AG20443 (cell line): ENCODE measurements around the gene SZRD1.
"Not testable (repeated sequence)": the region's sequence is repeated elsewhere in the genome, so short reads cannot be mapped to it uniquely, and the experiment has no call there.

Source experiments
- DNase-seq: peaks from one replicate; pipeline ENCODE4 v3.0.0; 2012; ENCODE audit warnings: low spot score, mixed read lengths

The SZRD1 gene

GRCh38 chr1:16366722-16367257 lies at the start of gene SZRD1:
SZRD1 (plus strand) TSS chr1:16367242; CDS start chr1:16367258, 16 bp downstream.
- DNase-seq, result peak; percentile 97

DNA sequence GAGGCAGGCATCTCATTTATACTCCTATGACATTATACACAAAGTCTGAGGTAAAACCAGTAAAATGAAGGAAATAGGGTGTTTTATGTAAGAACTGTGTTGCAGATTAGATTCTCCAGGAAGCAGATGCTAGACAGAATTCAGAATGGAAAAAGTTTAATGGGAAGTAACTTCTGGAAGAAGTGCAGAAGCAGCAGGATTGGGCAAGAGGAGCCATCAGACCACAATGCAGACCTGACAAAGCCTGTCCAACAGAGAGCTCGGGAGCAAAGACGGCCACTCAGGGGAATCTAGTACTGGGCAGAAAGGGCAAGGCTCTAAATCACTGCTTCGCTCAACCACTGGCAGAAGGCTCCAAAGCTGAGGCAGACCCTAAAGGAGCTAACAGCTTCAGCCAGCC lies 48.5 kb upstream of the SZRD1 start:
- peak; percentile 32 for DNase-seq

GRCh38 chr1:16321176-16321867 lies 45.7 kb upstream of the SZRD1 start:
- peak; percentile 15 for DNase-seq

- peak; percentile 67 for DNase-seq
Measured at GRCh38 chr1:16324456-16324890, 42.6 kb upstream of the SZRD1 start.

DNA sequence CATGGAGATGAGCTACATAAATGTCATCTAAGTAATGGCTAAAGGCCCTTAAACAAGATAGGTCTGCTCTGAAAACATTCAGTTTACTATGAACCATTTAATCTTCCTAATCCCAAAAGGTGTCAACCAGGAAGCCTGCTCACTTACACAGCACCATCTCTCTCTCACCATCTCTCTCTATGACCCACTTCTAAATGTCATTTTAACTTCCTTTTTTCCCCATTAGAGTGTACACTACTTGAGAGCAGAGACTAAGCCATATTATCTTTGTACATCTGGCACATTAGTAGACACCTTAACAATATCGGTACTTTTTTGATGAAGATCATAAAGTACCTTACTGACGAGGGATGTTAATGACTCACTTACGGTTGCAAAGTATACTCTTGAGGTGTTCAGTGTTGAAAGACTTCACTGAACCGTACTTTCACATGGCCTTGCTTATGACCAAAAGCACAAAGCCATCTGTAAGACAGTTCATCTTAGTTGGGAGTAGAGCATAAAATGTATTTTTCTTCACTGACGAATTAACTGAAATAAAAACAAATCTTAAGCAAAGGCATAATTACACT lies 40.1 kb upstream of the SZRD1 start:
- DNase-seq, result no peak

DNA sequence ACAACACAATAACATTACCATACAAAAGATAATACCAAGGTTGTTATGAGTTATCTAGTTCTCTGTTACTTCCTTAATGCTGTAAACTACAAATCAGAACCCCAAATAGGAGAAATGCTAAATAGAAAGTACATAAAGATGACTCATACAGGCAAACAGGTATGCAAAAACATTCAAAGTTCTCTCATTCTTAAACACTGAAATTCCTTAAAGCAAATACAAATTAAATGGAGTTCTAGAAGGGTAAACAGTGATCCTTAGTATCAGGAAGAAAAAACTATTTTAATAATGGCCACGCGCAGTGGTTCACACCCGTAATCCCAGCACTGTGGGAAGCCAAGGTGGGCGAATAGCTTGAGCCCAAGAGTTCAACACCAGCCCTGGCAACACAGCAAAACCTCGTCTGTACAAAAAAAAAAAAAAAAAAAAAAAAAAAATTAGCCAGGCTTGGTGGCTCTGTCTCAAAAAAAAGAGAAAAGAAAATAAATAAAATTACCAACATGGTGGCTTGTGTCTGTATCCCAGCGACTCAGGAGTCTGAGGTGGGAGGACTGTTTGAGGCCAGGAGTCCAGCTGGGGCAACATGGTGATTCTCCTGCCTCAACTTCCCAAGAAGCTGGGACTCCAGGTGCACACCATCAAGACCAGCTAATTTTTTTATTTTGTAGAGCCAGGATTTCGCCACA lies 32.2 kb upstream of the SZRD1 start:
- DNase-seq, result no peak

- DNase-seq, result no peak
Measured at GRCh38 chr1:16338961-16339360, 28.1 kb upstream of the SZRD1 start.

GRCh38 chr1:16340673-16341072 lies 26.4 kb upstream of the SZRD1 start:
- DNase-seq, result no peak

DNA sequence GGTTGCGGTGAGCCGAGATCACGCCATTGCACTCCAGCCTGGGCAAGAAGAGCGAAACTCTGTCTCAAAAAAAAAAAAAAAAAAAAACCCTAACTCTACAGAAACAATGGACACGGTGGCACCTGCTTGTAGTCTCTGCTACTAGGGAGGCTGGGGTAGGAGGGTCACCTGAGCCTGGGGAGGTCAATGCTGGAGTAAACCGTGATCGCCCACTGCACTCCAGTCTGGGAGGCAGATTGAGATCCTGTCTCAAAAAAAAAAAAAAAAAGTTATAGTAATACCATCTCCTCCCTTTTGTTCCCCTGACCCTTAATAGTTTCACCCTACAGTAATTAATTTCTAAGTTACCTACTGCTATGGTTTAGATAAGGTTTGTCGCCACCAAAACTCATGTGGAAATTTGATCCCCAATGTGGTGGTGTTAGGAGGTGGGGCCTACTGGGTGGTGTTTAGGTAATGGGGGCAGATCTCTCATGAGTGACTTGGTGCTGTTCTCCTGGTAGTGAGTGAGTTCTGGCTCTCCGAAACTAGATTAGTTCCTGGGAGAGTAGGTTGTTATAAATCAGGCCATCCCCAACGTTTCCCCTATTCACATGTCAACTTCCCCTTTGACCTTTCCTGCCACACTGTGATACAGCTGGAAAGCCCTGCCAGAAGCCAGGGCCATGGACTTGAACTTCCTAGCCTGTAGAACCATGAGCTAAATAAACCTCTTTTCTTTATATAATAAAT lies 24.5 kb upstream of the SZRD1 start:
- no peak for DNase-seq

DNA sequence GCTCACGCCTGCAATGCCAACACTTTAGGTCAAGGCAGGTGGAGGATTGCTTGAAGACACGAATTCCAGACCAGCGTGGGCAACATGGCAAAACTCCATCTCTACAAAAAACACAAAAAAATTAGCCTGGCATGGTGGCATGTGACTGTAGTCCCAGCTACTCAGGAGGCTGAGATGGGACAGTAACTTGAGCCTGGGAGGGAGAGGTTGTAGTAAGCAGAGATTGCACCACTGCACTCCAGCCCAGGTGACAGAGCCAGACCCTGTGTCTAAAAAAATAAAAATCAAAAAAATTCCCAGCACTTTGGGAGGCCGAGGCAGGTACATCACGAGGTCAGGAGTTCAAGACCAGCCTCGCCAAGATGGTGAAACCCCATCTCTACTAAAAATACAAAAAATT lies 23.8 kb upstream of the SZRD1 start:
- DNase-seq, result not testable (repeated sequence)

DNA sequence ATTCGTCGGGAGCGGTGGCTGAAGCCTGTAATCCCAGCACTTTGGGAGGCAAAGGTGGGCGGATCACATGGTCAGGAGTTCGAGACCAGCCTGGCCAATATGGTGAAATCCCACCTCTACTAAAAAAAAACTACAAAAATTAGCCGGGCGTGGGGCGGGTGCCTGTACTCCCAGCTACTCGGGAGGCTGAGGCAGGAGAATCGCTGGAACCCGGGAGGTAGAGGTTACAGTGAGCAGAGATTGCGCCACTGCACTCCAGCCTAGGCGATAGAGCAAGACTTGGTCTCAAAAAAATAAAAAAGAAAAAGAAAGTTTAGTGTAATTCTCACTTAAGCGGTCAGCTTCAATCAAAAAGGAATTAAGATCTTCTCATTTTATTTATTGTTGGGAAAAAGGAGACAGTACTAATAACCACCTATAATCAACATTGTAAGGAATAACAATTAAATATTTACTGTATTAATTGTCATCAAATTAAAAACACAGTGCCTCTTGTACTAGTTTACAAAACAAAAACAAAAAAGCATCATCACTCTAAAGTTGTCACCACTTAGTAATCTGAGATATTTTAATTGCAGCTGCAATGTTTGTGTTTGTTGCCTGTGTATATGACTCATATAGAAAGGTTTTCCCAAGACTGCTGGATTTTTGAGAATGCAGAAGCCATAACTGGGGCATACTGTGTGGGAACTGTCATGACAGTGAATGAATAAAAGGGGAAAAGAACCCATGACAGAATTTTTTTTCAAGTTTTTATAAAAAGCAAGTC lies 18.4 kb upstream of the SZRD1 start:
- DNase-seq, result peak; percentile 67

- DNase-seq, result no peak
Measured at GRCh38 chr1:16349847-16350406, 17.1 kb upstream of the SZRD1 start.

DNA sequence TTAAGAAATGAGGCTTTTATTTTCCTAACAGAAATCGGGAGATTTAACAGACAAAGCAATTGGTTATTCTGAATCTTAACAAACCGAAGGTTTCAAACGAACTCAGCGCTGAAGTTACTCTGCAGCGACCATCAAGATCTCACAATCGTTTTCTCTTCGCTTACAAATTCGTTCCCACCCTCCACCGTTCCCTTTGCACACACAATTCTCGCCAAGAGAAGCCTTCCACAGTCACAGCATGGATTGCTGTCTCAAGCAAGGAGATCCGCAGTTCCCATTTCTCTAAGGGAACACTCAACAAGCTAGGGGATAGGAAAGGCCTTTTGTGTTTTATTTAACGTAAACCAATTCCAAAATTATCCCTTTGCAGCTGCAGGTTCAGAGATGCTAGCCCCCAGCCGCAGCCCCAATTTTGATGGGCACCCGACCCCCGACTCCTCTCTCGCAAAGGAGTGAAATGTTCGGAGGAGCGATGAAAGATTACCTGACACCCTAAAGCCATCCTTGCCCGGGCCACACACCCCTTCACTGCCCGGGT lies 15.5 kb upstream of the SZRD1 start:
- peak; percentile 9 for DNase-seq

GRCh38 chr1:16351994-16352841 lies 14.8 kb upstream of the SZRD1 start, which contains the start of gene FBXO42:
FBXO42 (minus strand) TSS chr1:16352480; CDS start chr1:16315418, 37,062 bp downstream.
- DNase-seq, result peak; percentile 98

DNA sequence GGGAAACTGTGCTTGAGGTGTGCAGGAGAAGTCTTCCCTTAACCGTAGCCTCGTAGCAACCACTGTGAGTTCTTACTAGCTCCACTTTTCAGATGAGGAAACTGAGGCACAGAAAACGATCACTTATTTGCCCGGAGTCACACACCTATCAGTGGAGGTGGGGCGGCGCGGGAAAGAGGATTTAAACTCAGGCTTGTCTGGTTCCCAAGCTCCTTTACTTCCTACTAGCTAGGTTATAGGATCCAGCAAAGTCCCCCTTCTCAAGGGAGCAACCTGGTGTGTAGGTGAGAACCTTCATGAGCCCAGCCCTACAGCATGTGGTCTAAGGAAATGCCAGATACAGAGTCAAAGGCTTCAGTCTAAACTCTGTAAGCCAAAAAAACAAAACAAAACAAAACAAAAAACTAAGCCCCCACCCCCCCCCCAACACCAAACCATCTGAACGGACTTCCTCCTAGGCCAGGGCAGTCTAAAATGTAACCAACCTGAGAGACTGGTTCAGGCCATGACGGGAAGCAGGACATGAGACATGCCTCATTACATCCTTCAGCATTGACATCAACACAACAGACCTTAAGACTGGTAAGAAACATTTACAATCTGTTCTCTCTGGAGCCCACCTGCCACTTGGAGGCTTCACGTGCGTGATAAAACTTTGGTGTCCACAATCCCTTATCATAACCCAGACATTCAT lies 14.1 kb upstream of the SZRD1 start:
- DNase-seq, result no peak

DNA sequence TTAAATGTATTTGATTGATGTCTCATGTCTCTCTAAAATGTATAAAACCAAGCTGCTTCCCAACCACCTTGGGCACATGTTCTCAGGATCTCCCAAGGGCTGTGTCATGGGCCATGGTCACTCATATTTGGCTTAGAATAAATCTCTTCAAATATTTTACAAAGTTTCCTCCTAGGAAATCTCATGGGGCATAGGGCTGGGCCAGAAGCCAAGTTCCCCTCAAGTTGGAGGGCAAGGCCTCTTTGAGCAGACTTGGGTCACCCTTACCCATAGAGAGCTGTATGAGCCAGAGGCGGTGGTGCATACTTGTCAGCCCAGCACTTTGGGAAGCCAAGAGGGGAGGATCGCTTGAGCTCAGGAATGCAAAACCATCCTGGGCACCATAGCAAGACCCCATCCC lies 12.4 kb upstream of the SZRD1 start:
- no peak for DNase-seq

DNA sequence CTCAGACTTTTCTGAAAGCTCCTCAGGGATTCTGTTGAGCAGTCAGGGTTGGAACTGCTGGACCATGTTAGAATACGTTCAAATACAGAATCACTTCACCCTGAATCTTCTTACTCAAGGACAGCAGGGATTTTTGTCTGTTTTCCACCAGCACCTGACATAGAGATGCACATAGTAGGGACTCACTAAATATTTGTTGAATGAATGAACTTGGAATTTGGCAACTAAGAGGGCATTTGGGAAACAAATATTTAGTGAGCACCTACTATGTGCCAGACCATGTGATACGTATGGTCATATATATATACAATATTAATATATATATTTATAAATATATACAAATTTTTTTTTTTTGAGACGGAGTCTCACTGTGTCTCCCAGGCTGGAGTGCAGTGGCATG lies 10.2 kb upstream of the SZRD1 start:
- DNase-seq, result no peak

DNA sequence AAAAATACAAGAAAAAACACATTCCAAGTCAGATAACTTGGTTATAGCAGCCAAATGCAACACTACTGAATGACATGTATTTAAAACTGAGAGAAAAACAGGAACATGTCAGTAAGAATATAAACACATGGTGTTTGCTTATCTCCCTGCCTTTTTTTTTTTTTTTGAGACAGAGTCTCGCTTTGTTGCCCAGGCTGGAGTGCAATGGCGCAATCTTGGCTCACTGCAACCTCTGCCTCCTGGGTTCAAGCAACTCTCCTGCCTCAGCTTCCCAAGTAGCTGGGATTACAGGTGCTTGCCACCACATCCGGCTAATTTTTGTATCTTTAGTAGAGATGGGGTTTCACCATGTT lies 1.9 kb upstream of the SZRD1 start:
- DNase-seq, result not testable (repeated sequence)

- peak; percentile 91 for DNase-seq
Measured at GRCh38 chr1:16367258-16367967, 371 bp downstream of the SZRD1 start.
